PC-3 (cell line): ENCODE results near the gene PLPPR2. TPM values are rescaled to one million over a fixed set of nuclear protein-coding genes. Genes with fewer than 3 reads are reported as not detected.

Source experiments
- ATAC-seq: fragments of 200-7000 bp; cut with Tn5 transposase; 2 replicates; pipeline ENCODE4 v1.9.1; 2020; ENCODE audit warnings: mild to moderate bottlenecking, moderate library complexity
- BruUV-seq: library from RNA; stranded (reverse); fragments of 400-500 nt; replicated peaks from 2 replicates; lab custom pipeline; 2021; lab: Mats Ljungman, UMichigan
- CTCF ChIA-PET: fragments of 300-600 bp; sonication (Branson Sonifier 250); formaldehyde crosslinking; loops from one replicate; lab custom pipeline; 2022; ENCODE audit warnings: antibody characterized with exemption; lab: Charles Lee
- POLR2A ChIA-PET: fragments of 300-600 bp; sonication (Branson Sonifier 250); formaldehyde crosslinking; loops from one replicate; lab custom pipeline; 2022; ENCODE audit warnings: antibody characterized with exemption; ENCODE audit not compliant: unreplicated experiment; lab: Charles Lee
- DNase-seq: peaks from one replicate; pipeline ENCODE4 v3.0.0-alpha.2; 2015
- H2AFZ ChIP-seq: fragments of 300-600 bp; sonication (generic); 2 replicates; pipeline ENCODE4 v1.6.0; 2016; ENCODE audit warnings: antibody characterized with exemption, low read length
- H3F3A ChIP-seq: fragments of 300-600 bp; sonication (generic); one replicate; pipeline ENCODE4 v1.6.0; 2017; ENCODE audit warnings: antibody characterized with exemption, low read length, control low read depth, mild to moderate bottlenecking; ENCODE audit not compliant: unreplicated experiment
- H3K27ac ChIP-seq: fragments of 300-600 bp; sonication (generic); 2 replicates; pipeline ENCODE4 v1.5.1; 2016; ENCODE audit warnings: mild to moderate bottlenecking, low read length
- H3K27me3 ChIP-seq: fragments of 300-600 bp; sonication (generic); 2 replicates; pipeline ENCODE4 v1.6.1; 2016; ENCODE audit warnings: low read length, mixed read lengths
- H3K36me3 ChIP-seq: fragments of 300-600 bp; sonication (generic); 2 replicates; pipeline ENCODE4 v1.6.1; 2016; ENCODE audit warnings: low read depth, mixed run types, low read length, mixed read lengths
- H3K4me1 ChIP-seq: fragments of 300-600 bp; sonication (generic); 2 replicates; pipeline ENCODE4 v1.5.1; 2016; ENCODE audit warnings: low read length; ENCODE audit not compliant: insufficient read depth
- H3K4me2 ChIP-seq: fragments of 300-600 bp; sonication (generic); 2 replicates; pipeline ENCODE4 v1.6.0; 2016; ENCODE audit warnings: low read length
- H3K4me3 ChIP-seq: fragments of 300-600 bp; sonication (generic); 2 replicates; pipeline ENCODE4 v1.5.1; 2016; ENCODE audit warnings: mild to moderate bottlenecking, low read length, mixed read lengths
- H3K79me2 ChIP-seq: fragments of 300-600 bp; sonication (generic); 2 replicates; pipeline ENCODE4 v1.6.1; 2017; ENCODE audit warnings: low read length, mixed read lengths
- H3K9ac ChIP-seq: fragments of 300-600 bp; sonication (generic); 2 replicates; pipeline ENCODE4 v1.6.0; 2016; ENCODE audit warnings: mild to moderate bottlenecking, low read length
- H3K9me2 ChIP-seq: fragments of 300-600 bp; sonication (generic); replicated peaks from 2 replicates; pipeline ENCODE4 v1.6.1; 2016; ENCODE audit warnings: mixed run types, low read length, mixed read lengths
- H3K9me3 ChIP-seq: fragments of 300-600 bp; sonication (generic); 2 replicates; pipeline ENCODE4 v1.6.1; 2016; ENCODE audit warnings: low read length, mixed read lengths
- H4K20me1 ChIP-seq: fragments of 300-600 bp; sonication (generic); 2 replicates; pipeline ENCODE4 v1.6.1; 2016; ENCODE audit warnings: low read length, mixed read lengths
- EZH2 ChIP-seq: fragments of 300-600 bp; sonication (generic); IDR thresholded peaks from one replicate; pipeline ENCODE4 v1.6.1; 2017; ENCODE audit warnings: antibody characterized with exemption, mild to moderate bottlenecking, low read length; ENCODE audit not compliant: unreplicated experiment
- EZH2phosphoT487 ChIP-seq: fragments of 300-600 bp; sonication (generic); IDR thresholded peaks from 2 replicates; pipeline ENCODE4 v1.6.1; 2018; ENCODE audit warnings: mild to moderate bottlenecking, antibody characterized with exemption, low read length, borderline replicate concordance
- intact Hi-C: fragments of 100-400 bp; cut with micrococcal nuclease; formaldehyde crosslinking; loops from 2 replicates; pipeline ENCODE4 v1.9.0; 2023
- total RNA-seq: library from RNA; depleted of rRNA; stranded (reverse); fragments of >200 nt; gene quantifications from 2 replicates; pipeline ENCODE4 v1.2.3, GENCODE V29; 2014; rRNA removed
- TF ChIP-seq, protein P1 (sequence below): fragments of 300-600 bp; sonication (generic); conservative IDR thresholded peaks from 2 replicates; pipeline ENCODE4 v1.5.1; 2017; ENCODE audit warnings: antibody characterized with exemption, low read depth, mild to moderate bottlenecking, low read length

PLPPR2 gene
- total RNA-seq, 1 experiment from 2014 or later: 38.0 TPM

DNA sequence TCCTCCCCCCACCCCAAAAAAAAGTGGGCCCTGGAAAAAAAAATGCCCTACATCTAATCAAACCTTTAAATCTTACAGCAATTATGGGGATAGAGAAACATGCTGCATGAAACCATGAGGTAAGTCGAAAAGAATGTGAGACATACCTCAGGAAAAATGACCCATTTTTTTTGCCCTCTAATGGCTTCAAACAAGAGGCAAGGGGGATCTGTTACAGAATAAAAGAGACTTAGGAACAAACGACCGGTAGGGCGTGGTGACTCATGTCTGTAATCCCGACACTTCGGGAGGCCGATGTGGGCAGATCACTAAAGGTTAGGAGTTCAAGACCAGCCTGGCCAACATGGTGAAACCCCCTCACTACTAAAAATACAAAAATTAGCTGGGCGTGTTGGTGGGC, 55.5 kb downstream of the PLPPR2 start:
- no peak for ATAC-seq
- BruUV-seq: no TSS peak
- no peaks in the 10 kb centered on the region for H3K79me2 ChIP-seq
- TF ChIP-seq, protein P1, sequence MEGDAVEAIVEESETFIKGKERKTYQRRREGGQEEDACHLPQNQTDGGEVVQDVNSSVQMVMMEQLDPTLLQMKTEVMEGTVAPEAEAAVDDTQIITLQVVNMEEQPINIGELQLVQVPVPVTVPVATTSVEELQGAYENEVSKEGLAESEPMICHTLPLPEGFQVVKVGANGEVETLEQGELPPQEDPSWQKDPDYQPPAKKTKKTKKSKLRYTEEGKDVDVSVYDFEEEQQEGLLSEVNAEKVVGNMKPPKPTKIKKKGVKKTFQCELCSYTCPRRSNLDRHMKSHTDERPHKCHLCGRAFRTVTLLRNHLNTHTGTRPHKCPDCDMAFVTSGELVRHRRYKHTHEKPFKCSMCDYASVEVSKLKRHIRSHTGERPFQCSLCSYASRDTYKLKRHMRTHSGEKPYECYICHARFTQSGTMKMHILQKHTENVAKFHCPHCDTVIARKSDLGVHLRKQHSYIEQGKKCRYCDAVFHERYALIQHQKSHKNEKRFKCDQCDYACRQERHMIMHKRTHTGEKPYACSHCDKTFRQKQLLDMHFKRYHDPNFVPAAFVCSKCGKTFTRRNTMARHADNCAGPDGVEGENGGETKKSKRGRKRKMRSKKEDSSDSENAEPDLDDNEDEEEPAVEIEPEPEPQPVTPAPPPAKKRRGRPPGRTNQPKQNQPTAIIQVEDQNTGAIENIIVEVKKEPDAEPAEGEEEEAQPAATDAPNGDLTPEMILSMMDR: no peak
- TF ChIP-seq EZH2: no peak
- TF ChIP-seq EZH2phosphoT487: no peak
- H3K27ac ChIP-seq: no peak overlapping the region
- H3K9ac ChIP-seq: no peak overlapping the region
- ChIA-PET CTCF (no interaction called here), POLR2A (no interaction called here)
- no peaks in the 10 kb centered on the region for H4K20me1 ChIP-seq
- H3K4me2 ChIP-seq: no peak overlapping the region
- H3K4me3 ChIP-seq: no peak overlapping the region
- intact Hi-C loops: no loop called here
- no peaks in the 10 kb centered on the region for H3K4me1 ChIP-seq
- no peaks in the 10 kb centered on the region for H3K36me3 ChIP-seq
- H2AFZ ChIP-seq: no peak overlapping the region
- H3F3A ChIP-seq: no peaks in the 10 kb centered on the region
- H3K9me3 ChIP-seq: no peaks in the 10 kb centered on the region
- H3K27me3 ChIP-seq: no peaks in the 10 kb centered on the region
- H3K9me2 ChIP-seq: no peaks in the 10 kb centered on the region
- peak; percentile 65 for DNase-seq

DNA sequence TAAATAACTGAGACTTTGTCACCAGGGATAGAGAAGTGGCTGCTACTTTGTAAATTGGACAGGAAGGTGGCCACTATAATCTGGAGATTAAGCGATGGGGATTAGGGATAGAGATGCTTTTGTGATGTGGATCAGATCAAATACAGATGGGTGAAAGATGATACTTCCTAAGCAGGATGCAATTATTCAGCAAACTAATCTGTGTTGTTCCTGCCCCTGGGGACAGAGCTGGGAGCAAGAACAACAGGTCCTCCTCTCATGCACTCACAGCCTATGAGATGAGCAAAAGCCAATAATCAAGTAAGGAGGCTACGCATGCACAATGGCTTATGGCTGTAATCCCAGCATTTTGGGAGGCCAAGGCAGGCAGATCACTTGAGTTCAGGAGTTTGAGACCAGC, 59.3 kb downstream of the PLPPR2 start:
- Histone ChIP-seq H3K27ac (no peak overlapping the region), H3K9me2 (no peaks in the 10 kb centered on the region), H4K20me1 (no peaks in the 10 kb centered on the region), H3K4me3 (no peak overlapping the region), H2AFZ (no peak overlapping the region), H3K4me1 (no peaks in the 10 kb centered on the region), H3K36me3 (no peaks in the 10 kb centered on the region), H3K79me2 (no peaks in the 10 kb centered on the region), H3F3A (no peaks in the 10 kb centered on the region), H3K27me3 (no peaks in the 10 kb centered on the region), H3K4me2 (no peak overlapping the region), H3K9me3 (no peaks in the 10 kb centered on the region), H3K9ac (no peak overlapping the region)
- DNase-seq: no peak
- BruUV-seq: no TSS peak
- CTCF ChIA-PET: no interaction called here
- ATAC-seq: no peak
- POLR2A ChIA-PET: no interaction called here
- intact Hi-C loops: no loop called here
- TF ChIP-seq EZH2: no peak
- TF ChIP-seq, protein P1: no peak

Other genes with a start within 250 kb of the PLPPR2 start
- 136 and 142 TPM in 2 replicates for gene SPC24, start 199.7 kb upstream of the PLPPR2 start, total RNA-seq
- gene KANK2, start 157.9 kb upstream of the PLPPR2 start, total RNA-seq: 96.6 and 98.4 TPM in 2 replicates
- not detected in 2 replicates for gene ANGPTL8, start 115.8 kb upstream of the PLPPR2 start, total RNA-seq
- gene DOCK6, start 92.9 kb upstream of the PLPPR2 start, total RNA-seq: 28.0 and 29.4 TPM in 2 replicates
- gene TSPAN16, start 59.3 kb upstream of the PLPPR2 start, total RNA-seq: not detected in 2 replicates
- 34.4 and 37.9 TPM in 2 replicates for gene RAB3D, start 15.8 kb upstream of the PLPPR2 start, total RNA-seq
- gene TMEM205, start 9.2 kb upstream of the PLPPR2 start, total RNA-seq: 202 and 224 TPM in 2 replicates
- gene CCDC159, start 8.9 kb upstream of the PLPPR2 start, total RNA-seq: 10.3 and 14.5 TPM in 2 replicates
- gene SWSAP1, start 19.2 kb downstream of the PLPPR2 start, total RNA-seq: 5.2 and 6.1 TPM in 2 replicates
- gene EPOR, start 28.9 kb downstream of the PLPPR2 start, total RNA-seq: 23.0 and 23.2 TPM in 2 replicates
- gene RGL3, start 63.9 kb downstream of the PLPPR2 start, total RNA-seq: 23.5 and 24.2 TPM in 2 replicates
- gene ODAD3, start 79.7 kb downstream of the PLPPR2 start, total RNA-seq: 0.52 and 3.9 TPM in 2 replicates
- gene PRKCSH, start 80.2 kb downstream of the PLPPR2 start, total RNA-seq: 222 and 266 TPM in 2 replicates
- not detected in 2 replicates for gene ELAVL3, start 125.6 kb downstream of the PLPPR2 start, total RNA-seq
- 14.2 and 16.2 TPM in 2 replicates for gene ZNF653, start 150.4 kb downstream of the PLPPR2 start, total RNA-seq
- gene ECSIT, start 173.7 kb downstream of the PLPPR2 start, total RNA-seq: 126 and 156 TPM in 2 replicates
- 0.77 TPM in 1 of 2 replicates, not detected in the other for gene CNN1, start 183.4 kb downstream of the PLPPR2 start, total RNA-seq
- 91.9 and 105 TPM in 2 replicates for gene ELOF1, start 203.8 kb downstream of the PLPPR2 start, total RNA-seq
- gene ACP5, start 222.2 kb downstream of the PLPPR2 start, total RNA-seq: not detected in 2 replicates
- gene ZNF627, start 242.1 kb downstream of the PLPPR2 start, total RNA-seq: 8.5 and 14.2 TPM in 2 replicates